Breast epithelium (tissue), 4 donors: ENCODE measurements around the gene STAT4. TPM values are rescaled to one million over a fixed set of nuclear protein-coding genes. Genes with fewer than 3 reads are reported as not detected.
A peak's percentile ranks its signal among the peaks of the same experiment; 100 is the strongest.

Experiments
- DNase-seq, 2 donors: peaks; one replicate each; pipeline ENCODE4 v3.0.0-alpha.2; 2019; ENCODE audit warnings: low spot score in 2 of 2
- H3K27ac ChIP-seq, 2 donors: fragments of 200-600 bp; sonication (generic) in 1 of 2; one replicate each; pipeline ENCODE4 v1.5.1; 2016 to 2019; ENCODE audit warnings: mild to moderate bottlenecking in 1 of 2
- H3K27me3 ChIP-seq, 2 donors: fragments of 200-600 bp; sonication (generic) in 1 of 2; one replicate each; pipeline versions ENCODE4 v1.5.1 to v1.6.0; 2017 to 2019; ENCODE audit warnings: control low read depth in 1 of 2, mild to moderate bottlenecking in 1 of 2
- H3K36me3 ChIP-seq: fragments of 200-600 bp; one replicate; pipeline ENCODE4 v1.5.1; 2019
- H3K4me1 ChIP-seq, 2 donors: fragments of 200-600 bp; sonication (generic); one replicate each; pipeline ENCODE4 v1.5.1; 2016 to 2019; ENCODE audit warnings: control low read depth in 1 of 2
- H3K4me3 ChIP-seq, 3 donors: fragments of 200-600 bp; sonication (generic); 1 replicate in 2 of 3; 2 replicates in 1 of 3; pipeline ENCODE4 v1.5.1; 2016 to 2019; ENCODE audit warnings: mild to moderate bottlenecking in 3 of 3, moderate library complexity in 2 of 3
- H3K9me3 ChIP-seq, 2 donors: fragments of 200-600 bp; sonication (generic) in 1 of 2; one replicate each; pipeline ENCODE4 v1.5.1; 2016 to 2019; ENCODE audit warnings: control low read depth in 1 of 2
- POLR2A ChIP-seq: fragments of 450-650 bp; IDR thresholded peaks from one replicate; pipeline ENCODE4 v1.6.1; 2016; ENCODE audit warnings: antibody characterized with exemption, mild to moderate bottlenecking, moderate library complexity
- POLR2AphosphoS5 ChIP-seq, 3 donors: sonication (generic); formaldehyde crosslinking; IDR thresholded peaks; one replicate each; pipeline ENCODE4 v1.6.1; 2017; ENCODE audit warnings: antibody characterized with exemption in 3 of 3
- intact Hi-C: fragments of 100-400 bp; cut with DNase I; formaldehyde crosslinking; loops from one replicate; pipeline ENCODE4 v1.15.1; 2023; ENCODE audit warnings: low total_unique reads
- total RNA-seq, 3 donors: library from RNA; depleted of rRNA; stranded (reverse); fragments of >200 nt; gene quantifications; one replicate each; pipeline ENCODE4 v1.1.0, GENCODE V29; 2016
- TF ChIP-seq, protein P1 (sequence below), 3 donors: fragments of 450-650 bp; IDR thresholded peaks; one replicate each; pipeline ENCODE4 v1.5.1; 2016 to 2017; ENCODE audit warnings: antibody characterized with exemption in 3 of 3, mild to moderate bottlenecking in 3 of 3, moderate library complexity in 3 of 3

STAT4 gene
- total RNA-seq, 3 donors from 2014 or later, result 1.6 to 5.9 (median 3.6) TPM

GRCh38 chr2:191066919-191067233, 83.9 kb downstream of the STAT4 start:
- no peak for TF ChIP-seq POLR2A
- TF ChIP-seq, protein P1, sequence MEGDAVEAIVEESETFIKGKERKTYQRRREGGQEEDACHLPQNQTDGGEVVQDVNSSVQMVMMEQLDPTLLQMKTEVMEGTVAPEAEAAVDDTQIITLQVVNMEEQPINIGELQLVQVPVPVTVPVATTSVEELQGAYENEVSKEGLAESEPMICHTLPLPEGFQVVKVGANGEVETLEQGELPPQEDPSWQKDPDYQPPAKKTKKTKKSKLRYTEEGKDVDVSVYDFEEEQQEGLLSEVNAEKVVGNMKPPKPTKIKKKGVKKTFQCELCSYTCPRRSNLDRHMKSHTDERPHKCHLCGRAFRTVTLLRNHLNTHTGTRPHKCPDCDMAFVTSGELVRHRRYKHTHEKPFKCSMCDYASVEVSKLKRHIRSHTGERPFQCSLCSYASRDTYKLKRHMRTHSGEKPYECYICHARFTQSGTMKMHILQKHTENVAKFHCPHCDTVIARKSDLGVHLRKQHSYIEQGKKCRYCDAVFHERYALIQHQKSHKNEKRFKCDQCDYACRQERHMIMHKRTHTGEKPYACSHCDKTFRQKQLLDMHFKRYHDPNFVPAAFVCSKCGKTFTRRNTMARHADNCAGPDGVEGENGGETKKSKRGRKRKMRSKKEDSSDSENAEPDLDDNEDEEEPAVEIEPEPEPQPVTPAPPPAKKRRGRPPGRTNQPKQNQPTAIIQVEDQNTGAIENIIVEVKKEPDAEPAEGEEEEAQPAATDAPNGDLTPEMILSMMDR (IDR thresholded peaks at IDR 0.05), result no peak
- TF ChIP-seq POLR2AphosphoS5 (IDR thresholded peaks at IDR 0.05), result no peak

DNA sequence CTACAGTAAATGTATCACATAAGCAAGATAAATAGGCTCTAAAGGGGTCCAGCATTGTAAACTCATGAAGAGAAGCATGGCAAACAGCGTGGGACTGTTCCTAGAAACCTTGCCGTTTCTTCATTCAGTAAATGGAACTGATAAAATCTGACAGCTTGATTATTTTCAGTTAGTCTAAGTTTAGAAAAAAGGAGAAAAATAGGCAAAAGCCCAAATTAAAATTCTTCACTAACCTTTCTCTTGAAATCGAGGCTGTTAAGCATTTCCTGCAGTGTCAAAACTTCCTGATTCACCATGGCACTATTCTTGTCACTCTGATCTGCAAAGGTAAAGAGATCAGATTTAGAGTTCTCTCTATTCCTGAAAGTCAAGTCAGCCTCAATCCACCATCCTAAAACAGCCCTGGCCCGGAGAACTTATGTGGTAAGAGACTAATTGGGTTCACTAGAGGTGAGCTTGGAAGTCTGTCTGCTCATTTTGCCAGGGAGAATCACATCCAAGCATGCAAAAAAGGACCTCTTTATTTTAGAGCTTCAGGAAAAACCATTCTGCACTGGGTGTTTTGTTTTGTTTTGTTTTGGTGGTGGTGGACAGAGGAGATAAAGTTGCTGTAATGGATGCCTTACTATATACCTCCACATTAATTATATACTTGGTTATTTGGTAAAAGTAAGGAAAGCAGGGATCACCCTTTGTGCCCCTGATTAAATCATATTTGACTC, 84.4 kb downstream of the STAT4 start:
- Histone ChIP-seq H3K27me3 (no peaks in the 10 kb centered on the region), H3K9me3 (no peaks in the 10 kb centered on the region), H3K4me3 (no peak overlapping the region), H3K36me3 (no peaks in the 10 kb centered on the region), H3K4me1 (no peaks in the 10 kb centered on the region), H3K27ac (peak overlapping the region in 1 of 2 donors; percentile 30)
- intact Hi-C loops, result no loop called here
- no peak for DNase-seq
- TF ChIP-seq, protein P1 (IDR thresholded peaks at IDR 0.05), result no peak
- TF ChIP-seq POLR2AphosphoS5 (IDR thresholded peaks at IDR 0.05) (no peak), POLR2A (no peak)

More at GRCh38 chr2:191066919-191067233, 83.9 kb downstream of the STAT4 start:
- H3K9me3 ChIP-seq, result no peaks in the 10 kb centered on the region
- no peaks in the 10 kb centered on the region for H3K27me3 ChIP-seq
- H3K36me3 ChIP-seq, result no peaks in the 10 kb centered on the region
- no peaks in the 10 kb centered on the region for H3K4me1 ChIP-seq
- no peak overlapping the region for H3K4me3 ChIP-seq
- no peak overlapping the region for H3K27ac ChIP-seq
- intact Hi-C loops, result no loop called here
- DNase-seq, result no peak

- Histone ChIP-seq H3K27ac (peak overlapping the region in 1 of 2 donors; percentile 30), H3K4me1 (no peaks in the 10 kb centered on the region), H3K36me3 (no peaks in the 10 kb centered on the region), H3K4me3 (no peak overlapping the region), H3K27me3 (no peaks in the 10 kb centered on the region), H3K9me3 (no peaks in the 10 kb centered on the region)
- no peak for DNase-seq
- TF ChIP-seq POLR2A (no peak), POLR2AphosphoS5 (IDR thresholded peaks at IDR 0.05) (no peak)
- TF ChIP-seq, protein P1 (IDR thresholded peaks at IDR 0.05), result no peak
- intact Hi-C loops, result no loop called here
Observed at GRCh38 chr2:191065785-191066184, 85.0 kb downstream of the STAT4 start.

- intact Hi-C loops, result no loop called here
Observed at GRCh38 chr2:191064590-191064989, 86.2 kb downstream of the STAT4 start.

GRCh38 chr2:191063584-191063983, 87.2 kb downstream of the STAT4 start:
- no peaks in the 10 kb centered on the region for H3K36me3 ChIP-seq
- no peak overlapping the region for H3K27ac ChIP-seq
- no peak for DNase-seq
- H3K4me3 ChIP-seq, result no peak overlapping the region
- no peaks in the 10 kb centered on the region for H3K4me1 ChIP-seq
- H3K27me3 ChIP-seq, result no peaks in the 10 kb centered on the region
- intact Hi-C loops, result no loop called here
- TF ChIP-seq POLR2AphosphoS5 (IDR thresholded peaks at IDR 0.05) (no peak), POLR2A (no peak)
- TF ChIP-seq, protein P1 (IDR thresholded peaks at IDR 0.05), result no peak
- H3K9me3 ChIP-seq, result no peaks in the 10 kb centered on the region

More at GRCh38 chr2:191064590-191064989, 86.2 kb downstream of the STAT4 start:
- no peak overlapping the region for H3K27ac ChIP-seq
- TF ChIP-seq POLR2A, result no peak
- TF ChIP-seq, protein P1 (IDR thresholded peaks at IDR 0.05), result no peak
- TF ChIP-seq POLR2AphosphoS5 (IDR thresholded peaks at IDR 0.05), result no peak
- H3K4me1 ChIP-seq, result no peaks in the 10 kb centered on the region
- H3K27me3 ChIP-seq, result no peaks in the 10 kb centered on the region
- H3K4me3 ChIP-seq, result no peak overlapping the region
- DNase-seq, result no peak
- no peaks in the 10 kb centered on the region for H3K9me3 ChIP-seq
- no peaks in the 10 kb centered on the region for H3K36me3 ChIP-seq
